ENCODE results near the gene SPG7.

The SPG7 gene

GRCh38 chr16:89544713-89545043 lies 36.5 kb downstream of the SPG7 start:
- Histone ChIP-seq H3K23ac (ENCODE audit: low read length) (no peak overlapping the region), H3K4me2 (ENCODE audit: low read length) (no peak overlapping the region), H3K36me3 (ENCODE audit: control insufficient read depth in 1 of 2, insufficient read depth in 2 of 2, low read length in 2 of 2) (peaks cover 56 to 70% of the 10 kb centered on the region in 2 experiments), H3K4me1 (ENCODE audit: control insufficient read depth in 1 of 2, insufficient read depth in 2 of 2, low read length in 2 of 2) (no peaks in the 10 kb centered on the region), H2AFZ (ENCODE audit: insufficient read depth, low read length, poor library complexity) (no peak overlapping the region), H3K9ac (ENCODE audit: low read length) (no peak overlapping the region), H3K18ac (ENCODE audit: low read length) (no peak overlapping the region), H3K14ac (ENCODE audit: low read length) (no peak overlapping the region), H4K8ac (ENCODE audit: low read depth, low read length) (no peak overlapping the region), H3K4ac (ENCODE audit: low read depth, low read length) (no peak overlapping the region), H3K27ac (ENCODE audit: low read depth, low read length) (no peak overlapping the region), H4K91ac (ENCODE audit: low read depth, low read length) (no peak overlapping the region), H3K27me3 (ENCODE audit: insufficient read depth, low read length) (no peaks in the 10 kb centered on the region), H3K79me1 (ENCODE audit: low read length) (no peaks in the 10 kb centered on the region), H2BK120ac (ENCODE audit: insufficient read depth, low read length, poor library complexity) (no peak overlapping the region), H3K9me3 (ENCODE audit: insufficient read depth, low read depth, low read length) (peaks cover 4% of the 10 kb centered on the region), H3K4me3 (ENCODE audit: low read depth, low read length) (no peak overlapping the region), H4K12ac (ENCODE audit: low read depth, low read length) (no peak overlapping the region), H2BK5ac (ENCODE audit: low read depth, low read length, poor library complexity) (no peak overlapping the region), H3K79me2 (ENCODE audit: control insufficient read depth, insufficient read depth, low read length, poor library complexity) (no peaks in the 10 kb centered on the region), H2BK12ac (ENCODE audit: low read length) (no peak overlapping the region), H2AK5ac (ENCODE audit: low read length) (no peak overlapping the region)
- no peak for DNase-seq
- no CpG with 5 or more reads among the region's 13 CpGs for WGBS (ENCODE audit: extremely low coverage, insufficient coverage, insufficient read length)

- no peak overlapping the region for H3K4me3 ChIP-seq (ENCODE audit: low read depth, low read length)
- no CpG with 5 or more reads among the region's 17 CpGs for WGBS (ENCODE audit: extremely low coverage, insufficient coverage, insufficient read length)
Measured at GRCh38 chr16:89545044-89545830, 37.0 kb downstream of the SPG7 start.

GRCh38 chr16:89545831-89546574 lies 37.8 kb downstream of the SPG7 start:
- Histone ChIP-seq H2AK5ac (ENCODE audit: low read length) (no peak overlapping the region), H2BK5ac (ENCODE audit: low read depth, low read length, poor library complexity) (no peak overlapping the region)
- WGBS (ENCODE audit: extremely low coverage, insufficient coverage, insufficient read length): no CpG with 5 or more reads among the region's 26 CpGs

More at GRCh38 chr16:89545044-89545830, 37.0 kb downstream of the SPG7 start:
- Histone ChIP-seq H3K36me3 (ENCODE audit: control insufficient read depth in 1 of 2, insufficient read depth in 2 of 2, low read length in 2 of 2) (peaks cover 60 to 70% of the 10 kb centered on the region in 2 experiments), H3K27me3 (ENCODE audit: insufficient read depth, low read length) (no peaks in the 10 kb centered on the region), H3K79me2 (ENCODE audit: control insufficient read depth, insufficient read depth, low read length, poor library complexity) (no peaks in the 10 kb centered on the region), H3K4me2 (ENCODE audit: low read length) (no peak overlapping the region), H2BK120ac (ENCODE audit: insufficient read depth, low read length, poor library complexity) (no peak overlapping the region), H2BK12ac (ENCODE audit: low read length) (no peak overlapping the region), H3K9me3 (ENCODE audit: insufficient read depth, low read depth, low read length) (peaks cover 4% of the 10 kb centered on the region), H4K8ac (ENCODE audit: low read depth, low read length) (no peak overlapping the region), H3K4ac (ENCODE audit: low read depth, low read length) (no peak overlapping the region), H3K27ac (ENCODE audit: low read depth, low read length) (no peak overlapping the region), H3K14ac (ENCODE audit: low read length) (no peak overlapping the region), H3K9ac (ENCODE audit: low read length) (no peak overlapping the region), H3K79me1 (ENCODE audit: low read length) (no peaks in the 10 kb centered on the region), H4K91ac (ENCODE audit: low read depth, low read length) (no peak overlapping the region), H3K18ac (ENCODE audit: low read length) (no peak overlapping the region), H2BK5ac (ENCODE audit: low read depth, low read length, poor library complexity) (no peak overlapping the region), H4K12ac (ENCODE audit: low read depth, low read length) (no peak overlapping the region), H2AFZ (ENCODE audit: insufficient read depth, low read length, poor library complexity) (no peak overlapping the region), H3K4me1 (ENCODE audit: control insufficient read depth in 1 of 2, insufficient read depth in 2 of 2, low read length in 2 of 2) (no peaks in the 10 kb centered on the region), H3K23ac (ENCODE audit: low read length) (no peak overlapping the region), H2AK5ac (ENCODE audit: low read length) (no peak overlapping the region)
- DNase-seq: no peak

GRCh38 chr16:89546781-89547180 lies 38.6 kb downstream of the SPG7 start:
- no peak overlapping the region for H4K91ac ChIP-seq (ENCODE audit: low read depth, low read length)
- H2BK120ac ChIP-seq (ENCODE audit: insufficient read depth, low read length, poor library complexity): no peak overlapping the region
- H3K23ac ChIP-seq (ENCODE audit: low read length): no peak overlapping the region
- no peak overlapping the region for H3K4me2 ChIP-seq (ENCODE audit: low read length)
- H3K18ac ChIP-seq (ENCODE audit: low read length): no peak overlapping the region
- no peak overlapping the region for H2BK12ac ChIP-seq (ENCODE audit: low read length)
- H3K9ac ChIP-seq (ENCODE audit: low read length): no peak overlapping the region
- no peak overlapping the region for H3K4me3 ChIP-seq (ENCODE audit: low read depth, low read length)
- no peak for DNase-seq
- H3K14ac ChIP-seq (ENCODE audit: low read length): no peak overlapping the region
- no peak overlapping the region for H2BK5ac ChIP-seq (ENCODE audit: low read depth, low read length, poor library complexity)
- H3K27ac ChIP-seq (ENCODE audit: low read depth, low read length): no peak overlapping the region
- H3K79me1 ChIP-seq (ENCODE audit: low read length): no peaks in the 10 kb centered on the region
- peak overlapping the region; percentile 16 for H4K12ac ChIP-seq (ENCODE audit: low read depth, low read length)
- H3K4ac ChIP-seq (ENCODE audit: low read depth, low read length): no peak overlapping the region
- H3K36me3 ChIP-seq (ENCODE audit: control insufficient read depth in 1 of 2, insufficient read depth in 2 of 2, low read length in 2 of 2): peaks cover 60 to 69% of the 10 kb centered on the region in 2 experiments
- H2AK5ac ChIP-seq (ENCODE audit: low read length): no peak overlapping the region
- no peaks in the 10 kb centered on the region for H3K79me2 ChIP-seq (ENCODE audit: control insufficient read depth, insufficient read depth, low read length, poor library complexity)
- no CpG with 5 or more reads among the region's 19 CpGs for WGBS (ENCODE audit: extremely low coverage, insufficient coverage, insufficient read length)
- no peak overlapping the region for H2AFZ ChIP-seq (ENCODE audit: insufficient read depth, low read length, poor library complexity)
- H3K27me3 ChIP-seq (ENCODE audit: insufficient read depth, low read length): no peaks in the 10 kb centered on the region
- no peaks in the 10 kb centered on the region for H3K4me1 ChIP-seq (ENCODE audit: control insufficient read depth in 1 of 2, insufficient read depth in 2 of 2, low read length in 2 of 2)
- H4K8ac ChIP-seq (ENCODE audit: low read depth, low read length): no peak overlapping the region
- peaks cover 3% of the 10 kb centered on the region for H3K9me3 ChIP-seq (ENCODE audit: insufficient read depth, low read depth, low read length)

More at GRCh38 chr16:89545831-89546574, 37.8 kb downstream of the SPG7 start:
- Histone ChIP-seq H3K27me3 (ENCODE audit: insufficient read depth, low read length) (no peaks in the 10 kb centered on the region), H4K91ac (ENCODE audit: low read depth, low read length) (no peak overlapping the region), H3K18ac (ENCODE audit: low read length) (no peak overlapping the region), H3K9ac (ENCODE audit: low read length) (no peak overlapping the region), H3K4me1 (ENCODE audit: control insufficient read depth in 1 of 2, insufficient read depth in 2 of 2, low read length in 2 of 2) (no peaks in the 10 kb centered on the region), H3K4ac (ENCODE audit: low read depth, low read length) (no peak overlapping the region), H3K23ac (ENCODE audit: low read length) (no peak overlapping the region), H3K27ac (ENCODE audit: low read depth, low read length) (no peak overlapping the region), H3K9me3 (ENCODE audit: insufficient read depth, low read depth, low read length) (peaks cover 3% of the 10 kb centered on the region), H3K4me2 (ENCODE audit: low read length) (no peak overlapping the region), H2BK12ac (ENCODE audit: low read length) (no peak overlapping the region), H3K4me3 (ENCODE audit: low read depth, low read length) (no peak overlapping the region), H2AFZ (ENCODE audit: insufficient read depth, low read length, poor library complexity) (no peak overlapping the region), H3K79me2 (ENCODE audit: control insufficient read depth, insufficient read depth, low read length, poor library complexity) (no peaks in the 10 kb centered on the region), H3K36me3 (ENCODE audit: control insufficient read depth in 1 of 2, insufficient read depth in 2 of 2, low read length in 2 of 2) (peaks cover 62 to 72% of the 10 kb centered on the region in 2 experiments), H2BK120ac (ENCODE audit: insufficient read depth, low read length, poor library complexity) (no peak overlapping the region), H3K79me1 (ENCODE audit: low read length) (no peaks in the 10 kb centered on the region), H3K14ac (ENCODE audit: low read length) (no peak overlapping the region), H4K8ac (ENCODE audit: low read depth, low read length) (no peak overlapping the region), H4K12ac (ENCODE audit: low read depth, low read length) (no peak overlapping the region)
- DNase-seq: no peak

Data from trophoblast cell (in vitro differentiated cells and primary cell).